HepG2 (cell line): ENCODE data around the gene TNFAIP1. TPM values are rescaled to one million over a fixed set of nuclear protein-coding genes. Genes with fewer than 3 reads are reported as not detected.
A peak's percentile ranks its signal among the peaks of the same experiment; 100 is the strongest.

Experiments
- CREB1 ChIP-seq, 2 experiments: fragments of 450-650 bp in 1 of 2; IDR thresholded peaks; 2 replicates each; pipeline ENCODE4 v1.6.1; 2016 to 2017; ENCODE audit warnings: control low read depth in 1 of 2, mild to moderate bottlenecking in 1 of 2, missing compliant biosample characterization in 1 of 2, missing genetic modification characterization in 1 of 2
- ETV5 ChIP-seq: IDR thresholded peaks from 2 replicates; pipeline ENCODE4 v1.6.1; 2018; ENCODE audit warnings: missing biosample characterization, missing genetic modification reagents, inconsistent platforms, borderline replicate concordance
- GATAD2A ChIP-seq: IDR thresholded peaks from 2 replicates; pipeline ENCODE4 v1.6.1; 2016
- MTF2 ChIP-seq: sonication (generic); formaldehyde crosslinking; IDR thresholded peaks from 2 replicates; pipeline ENCODE4 v1.5.0; 2020; ENCODE audit warnings: missing genetic modification reagents, borderline replicate concordance
- NFIB ChIP-seq: sonication (generic); formaldehyde crosslinking; IDR thresholded peaks from 2 replicates; pipeline ENCODE4 v1.9.0; 2021; ENCODE audit warnings: missing genetic modification reagents, mild to moderate bottlenecking, borderline replicate concordance
- PHB2 ChIP-seq: fragments of 450-650 bp; IDR thresholded peaks from 2 replicates; pipeline ENCODE4 v1.6.1; 2018; ENCODE audit not compliant: partially characterized antibody
- SIN3B ChIP-seq: fragments of 150-350 bp; IDR thresholded peaks from 2 replicates; pipeline ENCODE4 v1.6.1; 2014; ENCODE audit warnings: low read length
- SP2 ChIP-seq: sonication (generic); formaldehyde crosslinking; IDR thresholded peaks from 2 replicates; pipeline ENCODE4 v1.5.1; 2020; ENCODE audit warnings: mild to moderate bottlenecking, missing genetic modification reagents
- ZMAT3 ChIP-seq: sonication (generic); formaldehyde crosslinking; conservative IDR thresholded peaks from 2 replicates; pipeline ENCODE4 v1.7.0; 2021; ENCODE audit warnings: missing genetic modification reagents
- ZNF138 ChIP-seq: sonication (generic); formaldehyde crosslinking; IDR thresholded peaks from 2 replicates; pipeline ENCODE4 v1.5.0; 2020; ENCODE audit warnings: mild to moderate bottlenecking, low read depth, missing genetic modification reagents
- ZNF260 ChIP-seq: sonication (generic); formaldehyde crosslinking; IDR thresholded peaks from 2 replicates; pipeline ENCODE4 v1.4.0; 2020; ENCODE audit warnings: missing genetic modification reagents, low read depth, mild to moderate bottlenecking, borderline replicate concordance
- ZNF543 ChIP-seq: sonication (generic); formaldehyde crosslinking; IDR thresholded peaks from 2 replicates; pipeline ENCODE4 v1.4.0; 2020; ENCODE audit warnings: mild to moderate bottlenecking, missing genetic modification reagents
- ZNF570 ChIP-seq: sonication (generic); formaldehyde crosslinking; IDR thresholded peaks from 2 replicates; pipeline ENCODE4 v1.4.0; 2020; ENCODE audit warnings: mild to moderate bottlenecking, missing genetic modification reagents, borderline replicate concordance
- polyA plus RNA-seq, 8 experiments: library from polyadenylated mRNA; depleted of rRNA in 3 of 8; stranded (reverse) in 7 of 8; unstranded in 1 of 8; fragments of >200 nt; fragmentation: Illumina TruSeq in 4 of 8; extraction: Trizol in 4 of 8; gene quantifications; 2 replicates each; pipeline versions ENCODE4 v1.2.1 to v1.2.3, GENCODE V29; 2011 to 2016; ENCODE audit warnings: low read depth in 4 of 8, missing spikeins in 1 of 8, mixed read lengths in 1 of 8; ENCODE audit not compliant: insufficient read depth in 1 of 8
- total RNA-seq, 5 experiments: library from RNA; depleted of rRNA; stranded (reverse); fragments of >200 nt; fragmentation: Illumina TruSeq; extraction: Trizol; gene quantifications; 2 replicates each; pipeline ENCODE4 v1.2.3, GENCODE V29; 2016; ENCODE audit warnings: low read depth in 1 of 5
- TF ChIP-seq, protein P1 (sequence below): sonication (generic); formaldehyde crosslinking; IDR thresholded peaks from 2 replicates; pipeline ENCODE4 v1.8.1; 2023; ENCODE audit warnings: missing genetic modification reagents, mild to moderate bottlenecking, borderline replicate concordance
- TF ChIP-seq, protein P2 (sequence below): sonication (generic); formaldehyde crosslinking; IDR thresholded peaks from 2 replicates; pipeline ENCODE4 v1.4.0; 2020; ENCODE audit warnings: missing genetic modification reagents, borderline replicate concordance
- TF ChIP-seq, protein P3 (sequence below): sonication (generic); formaldehyde crosslinking; IDR thresholded peaks from 2 replicates; pipeline ENCODE4 v1.4.0; 2020; ENCODE audit warnings: missing genetic modification reagents, low read depth, mild to moderate bottlenecking, borderline replicate concordance
- TF ChIP-seq, protein P4 (sequence below): sonication (generic); formaldehyde crosslinking; conservative IDR thresholded peaks from 2 replicates; pipeline ENCODE4 v1.4.0; 2020; ENCODE audit warnings: missing genetic modification reagents
- TF ChIP-seq, protein P5 (sequence below): sonication (generic); formaldehyde crosslinking; conservative IDR thresholded peaks from 2 replicates; pipeline ENCODE4 v1.8.1; 2023; ENCODE audit warnings: missing genetic modification reagents
- TF ChIP-seq, protein P6 (sequence below): sonication (generic); formaldehyde crosslinking; IDR thresholded peaks from 2 replicates; pipeline ENCODE4 v1.4.0; 2020; ENCODE audit warnings: missing genetic modification reagents

Gene TNFAIP1
- total and polyA plus RNA-seq, 2 of the 13 experiments (the other 11 are each of a cell fraction or from before 2014, with no cell fraction given): 17.5 to 40.6 TPM

DNA sequence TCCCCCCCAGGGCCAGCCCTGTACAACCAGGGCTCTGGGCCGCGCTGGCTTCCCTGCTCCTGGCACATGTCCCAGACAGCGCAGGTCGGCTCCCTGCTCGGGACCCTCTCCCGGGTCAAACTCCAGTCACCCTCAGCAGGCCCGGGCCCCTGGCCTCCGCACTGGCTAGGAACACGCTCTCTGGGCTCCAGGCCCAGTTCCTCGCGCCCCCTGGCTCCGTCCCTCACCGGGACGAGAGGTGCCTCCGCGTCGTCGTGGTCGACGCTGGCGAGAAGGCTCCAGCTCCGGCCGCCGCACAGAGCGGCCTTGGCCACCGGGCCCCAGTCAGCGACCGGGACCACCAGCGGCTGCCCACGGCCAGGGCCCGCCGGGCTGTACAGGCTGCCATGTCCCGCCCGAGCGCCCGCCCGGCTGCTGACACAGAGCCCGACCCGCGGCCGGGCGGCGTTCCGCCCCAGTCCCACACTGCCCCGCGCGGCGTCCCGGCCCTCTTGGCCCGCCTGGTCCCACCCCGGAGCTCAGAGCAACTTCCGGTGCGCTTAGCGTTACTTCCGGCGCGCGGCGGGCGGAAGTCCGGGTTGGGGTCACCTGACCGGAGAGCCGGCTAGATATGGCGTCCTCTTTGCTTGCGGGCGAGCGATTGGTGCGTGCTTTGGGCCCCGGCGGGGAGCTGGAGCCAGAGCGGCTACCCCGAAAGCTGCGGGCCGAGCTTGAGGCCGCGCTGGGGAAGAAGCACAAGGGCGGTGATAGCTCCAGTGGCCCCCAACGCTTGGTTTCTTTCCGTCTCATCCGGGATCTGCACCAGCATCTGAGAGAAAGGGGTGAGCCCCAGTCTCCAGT lies 21.7 kb downstream of the TNFAIP1 start, which contains the start of gene POLDIP2 (continued):
- TF ChIP-seq ETV5 (CRISPR knock-in tag) (peak; percentile 90), SP2 (CRISPR knock-in tag) (peak; percentile 85), ZNF138 (CRISPR knock-in tag) (peak; percentile 85), GATAD2A (CRISPR knock-in tag) (peak; percentile 65; the same call in 1 of the 2 replicates), PHB2 (no peak), ZMAT3 (no peak), NFIB (CRISPR knock-in tag) (no peak), ZNF570 (CRISPR knock-in tag) (no peak), ZNF260 (no peak), ZNF543 (peak; percentile 54; the same call in 1 of the 2 replicates), CREB1 (IDR thresholded peaks at IDR 0.05) (peak; percentile 59; the same call in 1 of the 2 replicates), CREB1 (CRISPR knock-in tag; IDR thresholded peaks at IDR 0.05) (peak; percentile 88), SIN3B (peak; percentile 95), MTF2 (CRISPR knock-in tag) (no peak)
- TF ChIP-seq, protein P1, sequence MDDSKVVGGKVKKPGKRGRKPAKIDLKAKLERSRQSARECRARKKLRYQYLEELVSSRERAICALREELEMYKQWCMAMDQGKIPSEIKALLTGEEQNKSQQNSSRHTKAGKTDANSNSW (CRISPR knock-in tag): no peak
- TF ChIP-seq, protein P2, sequence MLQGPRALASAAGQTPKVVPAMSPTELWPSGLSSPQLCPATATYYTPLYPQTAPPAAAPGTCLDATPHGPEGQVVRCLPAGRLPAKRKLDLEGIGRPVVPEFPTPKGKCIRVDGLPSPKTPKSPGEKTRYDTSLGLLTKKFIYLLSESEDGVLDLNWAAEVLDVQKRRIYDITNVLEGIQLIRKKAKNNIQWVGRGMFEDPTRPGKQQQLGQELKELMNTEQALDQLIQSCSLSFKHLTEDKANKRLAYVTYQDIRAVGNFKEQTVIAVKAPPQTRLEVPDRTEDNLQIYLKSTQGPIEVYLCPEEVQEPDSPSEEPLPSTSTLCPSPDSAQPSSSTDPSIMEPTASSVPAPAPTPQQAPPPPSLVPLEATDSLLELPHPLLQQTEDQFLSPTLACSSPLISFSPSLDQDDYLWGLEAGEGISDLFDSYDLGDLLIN: no peak
- TF ChIP-seq, protein P3, sequence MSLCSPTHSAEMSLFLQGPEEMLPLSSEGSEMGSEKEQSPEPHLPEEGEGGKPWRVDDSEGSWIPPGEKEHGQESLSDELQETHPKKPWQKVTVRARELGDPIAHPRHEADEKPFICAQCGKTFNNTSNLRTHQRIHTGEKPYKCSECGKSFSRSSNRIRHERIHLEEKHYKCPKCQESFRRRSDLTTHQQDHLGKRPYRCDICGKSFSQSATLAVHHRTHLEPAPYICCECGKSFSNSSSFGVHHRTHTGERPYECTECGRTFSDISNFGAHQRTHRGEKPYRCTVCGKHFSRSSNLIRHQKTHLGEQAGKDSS (CRISPR knock-in tag): peak; percentile 42
- TF ChIP-seq, protein P4, sequence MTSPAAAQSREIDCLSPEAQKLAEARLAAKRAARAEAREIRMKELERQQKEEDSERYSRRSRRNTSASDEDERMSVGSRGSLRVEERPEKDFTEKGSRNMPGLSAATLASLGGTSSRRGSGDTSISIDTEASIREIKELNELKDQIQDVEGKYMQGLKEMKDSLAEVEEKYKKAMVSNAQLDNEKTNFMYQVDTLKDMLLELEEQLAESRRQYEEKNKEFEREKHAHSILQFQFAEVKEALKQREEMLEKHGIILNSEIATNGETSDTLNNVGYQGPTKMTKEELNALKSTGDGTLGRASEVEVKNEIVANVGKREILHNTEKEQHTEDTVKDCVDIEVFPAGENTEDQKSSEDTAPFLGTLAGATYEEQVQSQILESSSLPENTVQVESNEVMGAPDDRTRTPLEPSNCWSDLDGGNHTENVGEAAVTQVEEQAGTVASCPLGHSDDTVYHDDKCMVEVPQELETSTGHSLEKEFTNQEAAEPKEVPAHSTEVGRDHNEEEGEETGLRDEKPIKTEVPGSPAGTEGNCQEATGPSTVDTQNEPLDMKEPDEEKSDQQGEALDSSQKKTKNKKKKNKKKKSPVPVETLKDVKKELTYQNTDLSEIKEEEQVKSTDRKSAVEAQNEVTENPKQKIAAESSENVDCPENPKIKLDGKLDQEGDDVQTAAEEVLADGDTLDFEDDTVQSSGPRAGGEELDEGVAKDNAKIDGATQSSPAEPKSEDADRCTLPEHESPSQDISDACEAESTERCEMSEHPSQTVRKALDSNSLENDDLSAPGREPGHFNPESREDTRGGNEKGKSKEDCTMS (CRISPR knock-in tag): no peak
- TF ChIP-seq, protein P5, sequence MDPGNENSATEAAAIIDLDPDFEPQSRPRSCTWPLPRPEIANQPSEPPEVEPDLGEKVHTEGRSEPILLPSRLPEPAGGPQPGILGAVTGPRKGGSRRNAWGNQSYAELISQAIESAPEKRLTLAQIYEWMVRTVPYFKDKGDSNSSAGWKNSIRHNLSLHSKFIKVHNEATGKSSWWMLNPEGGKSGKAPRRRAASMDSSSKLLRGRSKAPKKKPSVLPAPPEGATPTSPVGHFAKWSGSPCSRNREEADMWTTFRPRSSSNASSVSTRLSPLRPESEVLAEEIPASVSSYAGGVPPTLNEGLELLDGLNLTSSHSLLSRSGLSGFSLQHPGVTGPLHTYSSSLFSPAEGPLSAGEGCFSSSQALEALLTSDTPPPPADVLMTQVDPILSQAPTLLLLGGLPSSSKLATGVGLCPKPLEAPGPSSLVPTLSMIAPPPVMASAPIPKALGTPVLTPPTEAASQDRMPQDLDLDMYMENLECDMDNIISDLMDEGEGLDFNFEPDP (CRISPR knock-in tag): no peak
- TF ChIP-seq, protein P6, sequence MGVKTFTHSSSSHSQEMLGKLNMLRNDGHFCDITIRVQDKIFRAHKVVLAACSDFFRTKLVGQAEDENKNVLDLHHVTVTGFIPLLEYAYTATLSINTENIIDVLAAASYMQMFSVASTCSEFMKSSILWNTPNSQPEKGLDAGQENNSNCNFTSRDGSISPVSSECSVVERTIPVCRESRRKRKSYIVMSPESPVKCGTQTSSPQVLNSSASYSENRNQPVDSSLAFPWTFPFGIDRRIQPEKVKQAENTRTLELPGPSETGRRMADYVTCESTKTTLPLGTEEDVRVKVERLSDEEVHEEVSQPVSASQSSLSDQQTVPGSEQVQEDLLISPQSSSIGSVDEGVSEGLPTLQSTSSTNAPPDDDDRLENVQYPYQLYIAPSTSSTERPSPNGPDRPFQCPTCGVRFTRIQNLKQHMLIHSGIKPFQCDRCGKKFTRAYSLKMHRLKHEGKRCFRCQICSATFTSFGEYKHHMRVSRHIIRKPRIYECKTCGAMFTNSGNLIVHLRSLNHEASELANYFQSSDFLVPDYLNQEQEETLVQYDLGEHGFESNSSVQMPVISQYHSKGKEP (CRISPR knock-in tag): no peak
